ENCODE data around the gene RAET1E.
"Not testable (repeated sequence)": the region's sequence is repeated elsewhere in the genome, so short reads cannot be mapped to it uniquely, and the experiment has no call there.

Gene RAET1E, protein sequence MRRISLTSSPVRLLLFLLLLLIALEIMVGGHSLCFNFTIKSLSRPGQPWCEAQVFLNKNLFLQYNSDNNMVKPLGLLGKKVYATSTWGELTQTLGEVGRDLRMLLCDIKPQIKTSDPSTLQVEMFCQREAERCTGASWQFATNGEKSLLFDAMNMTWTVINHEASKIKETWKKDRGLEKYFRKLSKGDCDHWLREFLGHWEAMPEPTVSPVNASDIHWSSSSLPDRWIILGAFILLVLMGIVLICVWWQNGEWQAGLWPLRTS

DNA sequence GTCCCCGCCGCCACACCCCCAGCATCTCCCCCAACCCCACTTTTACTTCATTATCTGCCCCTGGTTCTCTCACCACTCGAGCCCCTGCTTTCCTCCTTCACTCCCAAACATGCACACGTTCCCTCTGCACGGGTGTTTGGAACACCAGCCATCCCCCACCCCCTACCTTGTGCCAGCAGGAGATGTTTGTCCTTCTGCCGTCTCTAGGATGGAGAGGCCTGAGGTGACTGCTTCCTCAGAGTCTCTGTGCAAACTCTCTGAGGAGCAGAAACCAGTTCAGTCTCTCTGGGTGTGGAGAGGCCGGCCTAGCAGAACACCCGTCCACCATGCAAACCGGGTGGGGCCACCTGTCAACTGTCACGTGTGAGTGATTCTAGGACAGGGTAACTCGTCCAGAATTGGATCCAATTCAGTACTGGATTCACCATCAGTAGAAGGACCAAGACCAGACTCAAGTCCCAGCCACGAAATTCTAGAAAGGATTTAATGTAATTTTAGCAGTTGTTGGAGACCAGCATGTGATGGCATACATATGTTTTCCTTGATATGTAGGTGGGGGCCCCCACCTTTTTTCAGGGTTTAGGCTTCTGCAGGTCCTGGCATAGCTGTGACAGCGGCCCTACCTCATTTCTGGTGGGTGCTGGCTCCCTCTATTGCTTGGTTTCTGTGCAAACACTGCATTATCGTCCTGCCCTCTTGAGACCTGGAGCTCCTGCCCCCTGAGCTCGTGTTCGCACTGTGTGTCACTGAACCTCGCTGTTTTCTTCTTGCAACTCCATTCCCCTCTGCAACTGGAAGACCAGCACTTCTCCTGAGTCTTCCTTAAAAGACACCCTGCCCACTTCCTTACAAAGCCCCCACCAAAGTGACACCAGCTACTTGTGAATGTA lies at the start of gene RAET1E:
TSS of gene RAET1E (minus strand) at position 259 of the 890 bp plus-strand sequence. CDS start 7,212 bp downstream, outside the sequence.
- no peak for DNase-seq

DNA sequence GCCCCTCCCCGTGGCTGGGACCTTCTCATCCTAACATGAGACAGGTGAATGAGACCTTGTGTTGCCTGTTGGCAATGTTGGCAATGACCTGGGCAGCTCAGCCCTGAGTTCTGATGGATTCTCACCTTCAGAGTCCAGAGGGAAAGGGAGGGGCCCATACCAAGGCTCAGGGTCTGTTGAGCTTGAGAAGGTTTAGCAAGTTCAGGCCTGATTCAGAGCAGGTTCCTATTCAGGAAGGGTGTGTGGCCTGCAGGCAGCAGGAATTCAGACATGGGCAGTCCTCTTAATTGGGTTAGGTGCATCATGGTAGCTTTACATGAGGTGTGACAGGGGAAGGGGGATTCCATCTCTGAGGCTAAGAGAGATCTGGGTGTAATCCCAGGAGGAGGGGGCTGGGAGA lies 49.6 kb upstream of the RAET1E start:
- DNase-seq: not testable (repeated sequence)

DNA sequence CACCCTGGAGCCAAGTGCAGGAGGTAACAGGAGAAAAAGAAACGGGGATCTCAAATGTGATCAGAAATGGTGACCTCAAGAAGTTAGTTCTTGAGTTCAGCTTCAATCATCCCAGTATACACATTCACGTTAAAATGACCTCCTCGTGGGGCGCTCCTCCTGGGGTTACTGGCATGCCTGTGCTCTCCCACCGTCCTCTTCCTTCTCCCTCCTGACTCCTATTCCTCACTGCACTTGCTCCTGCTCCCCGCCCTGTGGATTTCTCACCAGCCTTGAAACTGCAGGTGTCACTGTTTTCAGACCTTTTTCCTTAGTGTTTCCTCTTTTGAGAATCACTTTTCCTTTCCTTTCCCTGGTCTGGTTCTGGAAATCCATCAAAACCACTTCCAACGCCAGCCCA lies 48.7 kb upstream of the RAET1E start:
- not testable (repeated sequence) for DNase-seq

DNA sequence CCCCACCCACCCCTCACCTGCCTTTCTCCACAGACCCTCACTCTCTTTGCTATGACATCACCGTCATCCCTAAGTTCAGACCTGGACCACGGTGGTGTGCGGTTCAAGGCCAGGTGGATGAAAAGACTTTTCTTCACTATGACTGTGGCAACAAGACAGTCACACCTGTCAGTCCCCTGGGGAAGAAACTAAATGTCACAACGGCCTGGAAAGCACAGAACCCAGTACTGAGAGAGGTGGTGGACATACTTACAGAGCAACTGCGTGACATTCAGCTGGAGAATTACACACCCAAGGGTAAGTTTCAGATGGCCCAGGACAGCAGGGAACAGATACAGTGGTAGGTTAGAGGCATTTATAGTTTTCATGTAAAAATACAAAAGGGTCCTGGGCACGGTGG lies 47.4 kb upstream of the RAET1E start:
- not testable (repeated sequence) for DNase-seq

DNA sequence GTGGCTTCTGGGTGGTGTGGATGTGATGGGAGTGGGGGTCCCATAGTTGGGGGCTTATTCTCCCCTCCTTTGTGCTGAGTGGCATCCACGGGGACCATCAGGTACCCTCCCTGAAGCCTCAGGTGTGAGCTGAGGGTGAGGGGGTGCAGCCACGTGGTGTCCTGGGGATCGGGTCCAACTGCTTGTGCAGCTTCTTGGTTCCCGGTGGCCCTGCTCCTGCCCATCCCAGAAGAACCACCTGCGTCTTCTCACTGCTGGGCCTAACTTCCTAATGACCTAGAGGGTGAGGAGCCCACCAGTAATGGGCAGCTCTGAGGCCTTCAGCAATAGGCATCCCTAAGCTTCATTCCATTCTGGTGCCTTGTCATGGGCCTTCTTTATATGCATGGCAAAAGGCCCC lies 45.4 kb upstream of the RAET1E start:
- DNase-seq: not testable (repeated sequence)

DNA sequence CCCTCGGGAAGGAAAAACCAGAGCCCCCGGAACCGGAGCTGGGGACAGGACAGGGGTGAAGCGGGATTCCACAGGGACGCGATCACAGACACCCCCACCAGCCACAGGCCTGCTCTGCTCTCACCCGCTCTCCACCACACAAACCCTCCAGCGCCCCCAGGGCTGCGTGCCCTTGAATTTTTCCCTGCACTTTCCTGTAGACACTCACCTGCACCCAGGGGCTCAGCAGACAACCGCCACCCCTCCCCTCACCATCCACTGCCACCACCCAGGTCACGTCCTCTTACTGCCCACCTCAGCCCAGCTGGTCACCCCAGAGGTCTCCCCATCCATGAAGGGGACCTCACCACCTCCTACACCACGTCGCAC lies 44.5 kb upstream of the RAET1E start:
- DNase-seq: no peak

DNA sequence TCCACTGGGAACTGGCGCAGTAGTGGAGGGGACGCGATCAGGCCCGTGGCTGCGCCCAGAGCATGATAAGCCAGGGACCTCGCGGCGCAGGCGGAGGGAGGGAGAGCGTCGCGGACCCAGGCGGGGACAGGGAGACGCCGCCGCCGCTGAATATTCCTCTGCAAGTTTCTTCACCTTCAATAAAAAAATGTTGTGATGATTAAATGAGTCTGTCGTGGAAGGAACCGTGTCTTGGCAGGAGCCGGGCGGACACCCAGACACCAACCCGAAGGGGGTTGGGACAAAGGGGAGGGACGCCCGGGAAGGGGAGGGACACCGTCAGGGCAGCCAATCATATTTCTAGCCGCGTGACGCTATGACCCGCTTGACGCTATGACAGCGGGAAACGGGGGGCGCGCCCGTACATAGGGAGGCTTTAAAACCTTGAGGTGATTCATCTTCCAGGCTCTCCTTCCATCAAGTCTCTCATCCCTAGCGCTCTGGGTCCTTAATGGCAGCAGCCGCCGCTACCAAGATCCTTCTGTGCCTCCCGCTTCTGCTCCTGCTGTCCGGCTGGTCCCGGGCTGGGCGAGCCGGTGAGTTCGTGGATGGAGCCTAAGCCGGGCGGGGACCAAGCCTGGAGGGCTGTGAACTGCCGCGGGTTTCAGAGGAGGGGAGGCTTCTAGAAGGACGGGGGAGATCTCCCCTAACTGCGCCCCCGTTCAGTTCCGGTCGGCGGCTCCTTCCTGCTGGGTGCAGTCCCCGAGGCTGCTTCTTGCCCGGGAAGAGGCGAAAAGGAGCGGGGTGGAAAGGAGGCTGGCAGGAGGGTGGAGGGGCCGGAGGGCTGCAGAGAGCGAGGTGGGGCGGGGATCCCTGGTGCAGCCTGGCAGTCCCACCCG lies 43.9 kb upstream of the RAET1E start, which contains the start of gene ULBP2:
TSS of gene ULBP2 (plus strand) at position 432 of the 878 bp plus-strand sequence. CDS start at position 491, 59 bp downstream.
- peak; percentile 96 to 97 (median 97) for DNase-seq

DNA sequence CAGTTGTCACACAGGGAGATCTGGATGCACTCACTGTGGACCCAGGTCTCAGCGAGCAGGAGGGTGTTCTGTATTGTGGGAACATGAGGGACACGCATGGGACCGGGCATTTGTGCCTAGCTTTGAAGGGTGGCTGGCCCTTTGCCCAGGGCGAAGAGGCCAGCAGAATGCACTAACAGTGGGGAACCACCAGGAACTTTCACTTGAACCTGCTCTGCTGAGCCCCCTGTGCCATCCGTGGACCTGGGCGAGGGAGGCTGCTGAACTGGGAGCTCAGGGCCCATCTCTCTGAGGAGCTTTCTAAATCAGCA lies 42.7 kb upstream of the RAET1E start:
- no peak for DNase-seq

DNA sequence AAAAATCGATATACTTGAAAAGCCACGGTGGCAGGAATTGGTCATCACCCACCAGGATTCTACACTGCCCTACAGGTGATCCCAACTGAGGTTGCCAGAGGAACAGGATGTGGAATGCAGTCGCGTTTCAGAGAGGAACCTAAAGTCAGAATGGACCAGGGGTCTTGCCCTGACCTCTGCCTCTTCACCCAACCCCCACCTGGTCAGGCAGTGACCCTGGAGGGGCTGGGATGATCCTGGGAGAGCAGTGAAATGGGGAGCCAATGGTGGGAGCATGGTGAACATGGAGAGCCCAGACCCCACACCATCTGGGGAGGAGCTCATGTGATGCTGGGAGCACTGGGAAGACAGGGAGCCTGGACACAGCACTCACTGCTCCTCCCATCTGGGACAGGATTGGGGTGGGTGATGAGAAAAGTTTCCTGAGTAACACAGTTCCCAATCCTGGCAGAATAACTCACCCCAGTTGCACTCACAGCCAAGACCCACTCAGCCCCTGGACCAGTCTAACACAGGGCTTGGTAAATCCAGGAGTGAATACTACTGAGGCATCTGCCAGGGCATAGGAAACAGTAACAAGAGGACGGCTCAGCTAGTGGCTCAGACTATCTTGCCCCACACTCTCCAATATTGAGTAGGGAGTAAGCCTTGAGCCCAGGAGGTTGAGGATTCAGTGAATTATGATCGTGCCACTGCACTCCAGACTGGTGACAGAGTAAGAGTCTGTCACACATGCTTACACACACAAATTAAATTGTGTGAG lies 42.2 kb upstream of the RAET1E start:
- no peak for DNase-seq

DNA sequence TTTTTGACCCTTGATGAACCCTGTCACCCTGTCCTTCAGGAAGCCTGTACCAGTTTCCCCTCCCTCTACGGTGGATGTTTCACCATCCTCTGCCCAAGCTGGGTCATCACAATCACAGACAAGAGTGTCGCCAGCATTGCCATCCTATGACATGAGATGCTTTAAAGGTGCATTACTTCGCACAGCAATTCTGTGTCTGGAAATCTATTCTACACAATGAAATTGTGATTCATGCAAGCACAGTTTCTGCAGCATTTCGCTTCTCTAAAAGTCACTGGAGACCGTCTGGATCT lies 41.4 kb upstream of the RAET1E start:
- no peak for DNase-seq

DNA sequence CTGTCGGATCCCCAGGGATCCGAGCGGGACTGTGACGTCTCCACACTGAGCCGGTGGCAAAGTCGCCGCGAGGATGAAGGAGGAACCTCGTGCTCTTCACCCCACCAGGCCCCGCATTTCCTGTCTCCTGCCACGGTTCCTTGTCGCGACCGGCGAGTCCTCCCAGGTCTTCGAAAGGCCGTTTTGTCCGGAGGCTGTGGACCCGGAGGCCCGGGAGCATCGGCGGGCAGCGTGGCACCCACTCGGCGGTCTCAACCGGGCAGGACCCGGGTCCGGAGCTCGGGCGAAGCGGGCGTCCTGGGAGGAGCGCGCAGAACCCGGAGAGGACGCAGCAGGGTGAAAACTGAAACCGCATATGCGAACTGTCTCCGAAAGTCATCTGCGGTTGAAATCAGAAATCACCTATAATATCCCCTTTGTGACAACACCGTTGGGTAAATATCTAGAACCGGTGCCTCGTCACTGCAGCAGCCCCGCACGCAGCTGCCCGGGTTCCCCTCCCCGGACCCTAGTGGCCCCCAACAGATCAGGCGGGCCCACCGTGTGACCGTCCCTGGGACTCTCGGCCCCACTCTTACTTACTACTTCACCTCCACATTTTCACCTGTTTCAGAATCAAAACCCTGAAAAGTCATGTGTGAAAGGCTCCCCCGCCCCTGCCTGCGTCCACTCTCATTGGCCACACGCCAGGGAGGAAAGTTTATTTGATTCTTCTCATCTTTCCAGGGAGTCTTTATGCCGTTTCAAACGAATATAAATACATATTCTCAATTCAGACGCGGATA lies 40.9 kb upstream of the RAET1E start:
- DNase-seq: peak; percentile 32 to 54 (median 48)

DNA sequence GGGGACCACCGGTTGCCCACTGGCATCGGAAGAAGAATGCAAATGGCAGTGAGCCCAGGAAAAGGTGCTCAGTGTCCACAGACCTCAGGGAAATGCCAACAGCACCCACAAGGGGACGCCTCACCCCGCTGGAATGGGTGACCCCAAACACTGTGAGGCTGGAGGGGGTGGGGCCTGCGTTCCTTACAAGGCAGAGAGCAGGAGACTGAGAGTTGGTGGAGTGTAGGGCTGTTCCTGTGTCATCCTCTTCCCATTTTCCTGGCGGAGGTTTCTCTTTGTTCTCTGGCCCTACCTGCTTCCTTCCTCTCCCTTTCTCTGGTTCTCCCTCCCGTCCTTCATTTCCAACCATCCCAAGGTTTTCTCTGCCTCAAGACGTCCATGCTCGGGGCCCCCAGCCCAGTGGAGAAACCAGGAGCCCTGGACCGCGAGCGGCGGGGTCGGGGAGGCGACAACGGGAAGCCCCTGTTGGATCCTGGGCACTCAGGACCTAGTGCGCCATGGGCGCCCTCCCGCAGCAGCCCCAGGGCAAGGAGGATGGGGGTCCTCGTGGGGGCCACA lies 40.2 kb upstream of the RAET1E start:
- DNase-seq: not testable (repeated sequence)

DNA sequence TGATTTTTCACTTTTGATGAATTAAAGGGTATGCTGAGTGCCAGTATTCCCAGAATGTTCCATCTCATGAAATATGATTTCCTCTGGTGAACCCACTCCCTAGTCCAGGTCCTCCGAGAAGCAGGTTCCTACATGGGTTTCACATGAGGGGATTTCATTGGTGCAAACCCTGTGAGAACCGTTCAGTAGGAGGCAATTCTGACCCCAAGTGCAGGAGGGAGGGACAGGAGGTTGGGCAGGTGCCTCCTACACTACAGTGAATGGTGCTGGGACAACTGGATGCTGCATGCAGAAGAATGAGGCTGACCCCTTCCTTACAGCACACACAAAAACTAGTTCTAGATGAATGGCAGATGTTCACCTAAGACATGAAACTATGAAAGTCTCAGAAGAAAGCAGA lies 38.8 kb upstream of the RAET1E start:
- DNase-seq: no peak

DNA sequence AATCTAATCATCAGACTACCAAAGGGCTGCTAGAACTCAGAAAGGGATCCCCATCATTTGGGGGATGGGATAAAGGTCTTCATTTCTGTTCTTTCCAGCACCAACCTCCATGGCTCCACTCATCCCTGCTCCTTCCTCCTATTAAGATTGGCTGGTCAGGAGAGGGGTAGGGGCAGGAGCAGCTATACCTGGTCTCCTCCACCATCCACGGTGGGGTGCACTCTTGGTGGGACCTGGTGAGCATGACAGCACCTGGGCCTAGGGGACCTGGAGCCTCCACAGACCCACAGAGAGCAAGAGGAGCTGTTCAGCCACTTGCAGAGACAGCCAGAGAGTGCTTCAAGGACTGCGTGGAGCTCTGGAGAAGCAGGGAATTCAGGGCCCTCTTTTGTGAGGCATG lies 37.8 kb upstream of the RAET1E start:
- no peak for DNase-seq

DNA sequence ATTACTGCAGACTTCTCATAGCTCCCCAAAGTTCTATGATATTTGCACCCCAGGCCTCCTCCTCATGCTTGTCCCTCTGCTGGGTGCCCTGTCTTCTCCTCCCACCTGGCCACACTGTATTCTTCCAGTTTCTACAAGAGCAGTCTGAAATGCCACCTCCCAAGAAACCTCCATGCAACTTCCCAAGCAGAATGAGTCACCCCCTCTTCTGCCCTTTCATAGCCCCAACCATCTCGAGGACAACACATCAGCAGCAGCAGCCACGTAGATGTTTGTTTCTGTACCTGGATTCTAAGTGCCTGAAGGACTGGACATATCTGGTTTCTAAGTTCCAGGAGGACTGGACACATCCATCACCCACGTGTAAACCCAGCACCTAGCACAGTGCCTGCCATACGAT lies 37.3 kb upstream of the RAET1E start:
- peak in 2 of 3 donors; percentile 31 to 37 for DNase-seq

DNA sequence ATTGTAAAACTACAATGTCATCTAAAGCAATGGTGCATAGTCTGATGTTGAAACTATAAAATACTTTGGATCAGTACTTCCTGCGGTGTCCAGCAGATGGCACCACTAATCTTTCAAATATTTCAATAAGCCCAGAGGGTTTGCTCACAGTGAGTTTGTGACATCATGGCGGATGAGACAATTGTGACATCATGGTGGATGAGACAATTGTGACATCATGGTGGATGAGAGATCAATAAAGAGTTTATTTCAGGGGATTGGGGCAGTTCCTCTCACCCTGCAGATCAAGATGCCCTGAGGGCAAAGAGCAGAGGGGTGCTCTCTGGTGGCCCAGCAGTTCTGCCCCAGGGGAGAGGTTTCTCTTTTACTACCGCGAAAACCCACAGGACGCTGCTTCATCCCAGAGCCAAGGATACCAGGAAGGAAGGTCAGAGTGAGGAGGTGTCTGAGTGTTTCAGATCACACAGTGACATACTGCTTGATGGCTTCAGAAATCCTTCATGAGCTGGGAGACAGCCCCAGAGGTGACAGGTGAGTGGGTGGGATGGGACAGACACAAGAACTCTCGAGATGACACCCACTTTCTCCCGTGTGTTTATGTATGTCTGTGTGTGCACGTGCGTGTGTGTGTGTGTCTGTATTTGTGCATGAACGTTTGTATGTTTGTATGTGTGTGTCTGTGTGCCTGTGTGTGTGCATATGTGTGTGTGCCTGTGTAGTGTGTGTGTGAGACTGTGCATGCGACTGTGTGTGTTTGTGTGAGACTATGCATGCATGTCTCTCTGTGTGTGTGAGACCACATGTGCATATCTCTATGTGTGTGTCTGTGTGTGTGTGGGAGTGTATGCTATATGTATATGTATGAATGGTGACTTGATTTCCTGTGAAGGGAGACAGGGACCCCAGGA lies 36.6 kb upstream of the RAET1E start:
- peak; percentile 83 to 93 (median 91) for DNase-seq

DNA sequence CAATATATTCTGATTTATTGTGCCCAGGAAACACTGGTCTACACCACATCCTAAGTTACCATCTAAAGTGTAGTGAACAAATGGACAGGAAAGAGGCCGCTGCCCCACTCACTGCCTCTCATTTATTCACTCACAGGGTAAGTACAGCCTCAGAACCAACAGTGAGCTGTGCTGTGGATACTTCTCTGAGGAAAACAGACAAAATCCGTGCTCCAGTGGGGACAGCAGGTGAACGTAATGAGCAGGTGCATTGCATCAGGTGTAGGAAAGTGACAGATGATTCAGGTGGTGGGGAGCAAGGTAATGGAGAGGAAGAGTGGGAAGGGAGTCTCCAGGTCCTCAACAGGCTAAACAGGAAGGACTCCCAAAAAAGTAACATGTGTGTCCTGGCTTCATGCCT lies 35.5 kb upstream of the RAET1E start:
- no peak for DNase-seq

DNA sequence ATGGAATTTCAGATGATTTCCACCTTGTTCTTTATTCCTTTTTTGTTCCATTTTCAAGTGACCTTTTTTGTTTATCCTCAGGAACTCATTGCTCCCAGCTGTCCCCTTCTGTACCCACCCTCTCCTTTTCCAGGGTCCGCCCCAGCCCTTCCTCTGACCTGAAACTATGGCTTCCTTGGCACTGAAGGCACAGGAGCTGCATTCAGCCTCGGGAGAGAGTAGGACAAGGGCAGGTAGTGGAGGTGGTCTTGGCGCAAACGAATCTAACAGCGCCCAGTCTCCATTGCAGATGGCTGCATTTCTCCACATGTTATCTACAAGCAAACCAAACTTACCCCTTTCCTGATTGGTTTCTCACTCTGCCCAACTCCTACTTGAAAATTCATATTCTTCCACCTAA lies 35.1 kb upstream of the RAET1E start:
- DNase-seq: no peak

DNA sequence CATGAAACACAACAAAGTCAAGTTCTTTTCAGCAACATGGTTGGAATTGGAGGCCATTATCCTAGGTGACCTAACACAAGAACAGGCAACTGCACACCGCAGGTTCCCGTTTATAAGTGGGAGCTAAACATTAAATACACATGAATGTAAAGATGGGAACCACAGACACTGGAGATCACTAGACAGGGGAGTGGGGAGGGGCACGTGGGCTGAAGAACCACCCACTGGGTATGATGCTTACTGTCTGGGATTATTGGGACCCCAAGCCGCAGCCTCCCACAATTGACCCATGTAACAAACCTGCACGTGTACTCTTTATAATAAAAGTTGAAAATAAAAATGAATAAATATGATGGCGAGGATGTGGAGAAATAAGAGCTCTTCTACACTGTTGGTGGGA lies 33.6 kb upstream of the RAET1E start:
- no peak for DNase-seq

DNA sequence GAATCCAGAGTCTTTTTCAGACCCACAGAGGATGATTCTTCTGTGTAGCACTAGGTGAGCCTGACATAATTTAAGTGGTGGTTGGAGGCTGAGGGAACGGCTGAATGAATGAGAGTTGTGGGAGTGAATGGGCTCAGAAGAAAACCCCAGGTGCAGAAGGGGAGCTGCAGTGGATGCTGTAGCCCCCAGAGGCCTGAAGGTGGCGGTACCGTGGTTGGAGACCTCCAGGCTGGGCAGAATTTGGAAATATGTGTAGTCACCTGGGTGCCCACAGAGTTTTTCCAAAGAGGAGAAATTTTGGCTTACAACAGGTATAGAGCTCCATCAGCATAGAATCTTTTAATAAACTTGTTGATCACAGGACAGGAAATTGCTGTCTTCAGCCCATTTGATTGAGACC lies 31.5 kb upstream of the RAET1E start:
- DNase-seq: no peak

Data from suppressor macrophage treated with lipopolysaccharide for 1 hour (primary cell).